ENCODE data around the gene TNS3.

TNS3 gene

DNA sequence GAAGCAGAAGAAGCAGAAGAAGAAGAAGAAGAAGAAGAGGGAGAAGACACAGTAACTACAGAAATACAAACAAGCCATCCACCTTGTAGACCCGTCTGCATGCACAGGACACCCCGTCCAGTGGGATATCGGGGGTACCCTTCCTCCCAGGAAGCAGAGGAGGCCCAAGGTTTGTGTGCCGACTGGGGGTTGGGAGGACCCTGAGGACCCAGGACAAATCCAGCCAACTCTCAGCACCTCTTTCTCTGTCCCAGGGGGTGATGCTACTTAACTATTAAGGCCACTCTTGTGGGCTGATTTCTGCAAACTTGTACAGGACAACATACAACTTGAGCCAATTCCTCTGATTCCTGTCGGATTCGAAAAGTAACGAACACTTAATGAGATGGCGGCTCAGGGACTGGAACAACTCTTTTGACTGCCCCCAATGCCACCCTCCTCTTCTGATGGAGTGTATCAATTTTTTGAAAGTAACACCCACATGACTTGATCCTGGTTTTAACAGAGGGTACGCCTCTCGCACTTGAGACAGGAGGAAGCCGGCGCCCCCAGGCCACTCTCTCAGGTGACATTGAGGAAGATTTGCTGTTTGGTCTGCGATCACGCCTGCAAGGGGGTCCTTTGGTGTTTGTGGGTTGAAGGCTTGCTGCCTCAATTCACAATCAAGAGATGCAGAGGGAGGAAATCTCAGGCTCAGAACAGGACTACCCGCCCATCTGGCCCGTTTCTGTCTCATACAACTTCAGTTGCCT is 192.6 kb downstream of the TNS3 start:
- DNase-seq (ENCODE audit: low read depth, low spot score), result no peak
- no peak overlapping the region for H3K4me3 ChIP-seq (ENCODE audit: low read length)

GRCh38 chr7:47387506-47387905 is 194.4 kb downstream of the TNS3 start:
- no peak for DNase-seq (ENCODE audit: low read depth, low spot score)
- H3K4me3 ChIP-seq (ENCODE audit: low read length), result no peak overlapping the region

DNA sequence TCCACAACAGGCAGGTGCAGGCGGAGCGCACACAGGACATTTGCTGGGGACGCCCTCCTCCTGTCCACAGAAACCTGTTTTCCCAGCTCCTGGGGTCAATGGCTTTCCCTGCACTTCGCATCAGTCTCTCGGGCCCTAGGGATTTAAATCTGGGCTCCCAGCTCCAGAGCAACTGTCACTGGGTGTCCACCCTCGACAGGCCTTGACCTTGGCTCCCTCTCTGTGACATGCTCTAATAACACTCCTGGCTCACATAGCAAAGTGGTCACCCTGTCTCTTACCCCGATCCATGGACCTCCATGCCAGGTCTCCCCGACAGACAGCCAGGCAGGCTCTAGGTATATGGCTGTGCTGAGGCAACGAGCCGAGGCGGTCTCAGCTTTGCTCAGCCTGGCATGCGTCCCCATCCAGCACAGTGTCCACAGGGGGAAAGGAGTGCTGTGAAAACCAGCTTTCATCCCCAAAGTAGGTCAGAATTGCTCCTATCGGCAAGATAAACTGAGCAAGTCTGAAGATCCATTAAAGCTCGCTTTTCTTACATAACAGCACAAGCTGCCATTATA is 195.6 kb downstream of the TNS3 start:
- no peak overlapping the region for H3K4me3 ChIP-seq (ENCODE audit: low read length)
- DNase-seq (ENCODE audit: low read depth, low spot score), result no peak

DNA sequence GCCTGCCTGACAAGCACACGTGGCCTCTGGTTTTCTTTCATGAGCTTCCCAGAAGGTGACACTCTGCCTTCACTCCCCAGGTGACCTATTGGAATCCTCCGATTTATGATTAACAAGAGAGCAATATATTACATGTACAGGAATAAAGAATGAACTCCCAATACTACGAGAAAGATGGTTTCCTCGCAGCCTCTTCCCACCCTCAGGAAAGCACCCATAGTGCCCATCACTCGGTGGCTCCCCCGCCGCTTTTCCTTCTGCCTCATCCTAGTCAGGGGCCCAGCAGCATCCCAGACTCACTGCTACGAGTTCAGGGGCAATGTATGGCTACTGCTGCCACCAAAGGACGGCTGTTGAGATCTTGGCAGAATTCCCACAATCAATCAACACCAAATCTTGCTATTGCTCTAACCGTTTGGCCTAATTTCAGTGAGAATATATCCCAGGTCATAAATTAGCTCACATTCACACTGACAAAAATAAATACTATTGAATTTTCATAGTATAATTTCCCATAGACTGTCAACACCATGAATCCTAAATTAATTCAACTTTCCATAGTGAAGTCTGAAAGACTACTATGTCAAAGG is 196.3 kb downstream of the TNS3 start:
- DNase-seq (ENCODE audit: low read depth, low spot score), result no peak

DNA sequence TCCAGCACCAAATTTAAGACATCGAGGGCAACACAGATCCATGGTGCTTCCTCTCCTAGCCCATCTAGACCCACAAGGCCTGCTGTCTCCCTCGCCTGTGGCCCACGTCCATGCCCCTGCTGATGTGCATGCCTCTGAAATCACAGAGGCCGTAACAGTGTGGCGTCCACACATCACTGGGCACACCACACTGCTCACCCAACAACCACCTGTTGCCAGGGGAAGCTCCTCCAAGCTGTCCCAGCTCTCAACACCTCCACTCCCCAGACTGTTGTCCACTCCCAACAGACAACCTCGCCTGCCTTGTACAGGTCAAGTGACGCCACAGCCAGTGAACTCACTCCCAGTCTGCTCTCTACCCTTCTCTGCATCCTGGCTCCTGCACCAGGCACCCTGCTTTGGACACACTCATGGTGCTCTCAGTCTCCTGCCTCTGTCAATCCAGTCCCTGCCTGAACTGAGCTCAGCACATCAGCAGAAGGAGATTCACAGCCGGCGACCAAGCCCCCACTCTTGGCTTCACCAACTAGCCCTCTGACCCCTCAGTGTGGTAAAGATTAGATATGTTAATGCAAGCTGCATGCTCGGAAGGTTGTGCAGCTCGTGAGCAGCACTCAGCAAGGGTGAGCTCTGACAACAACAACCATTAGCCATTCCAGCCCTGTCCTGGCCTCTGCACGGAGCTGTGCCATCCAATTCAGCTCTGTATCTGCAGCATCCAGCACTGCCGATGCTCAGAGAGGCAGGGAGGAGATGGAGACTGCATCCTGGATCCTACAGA is 197.0 kb downstream of the TNS3 start:
- H3K4me3 ChIP-seq (ENCODE audit: low read length), result no peak overlapping the region
- DNase-seq (ENCODE audit: low read depth, low spot score), result no peak

More for the DNA sequence above, 196.3 kb downstream of the TNS3 start:
- H3K4me3 ChIP-seq (ENCODE audit: low read length), result no peak overlapping the region

GRCh38 chr7:47383696-47384445 is 198.0 kb downstream of the TNS3 start:
- no peak overlapping the region for H3K4me3 ChIP-seq (ENCODE audit: low read length)
- no peak for DNase-seq (ENCODE audit: low read depth, low spot score)

DNA sequence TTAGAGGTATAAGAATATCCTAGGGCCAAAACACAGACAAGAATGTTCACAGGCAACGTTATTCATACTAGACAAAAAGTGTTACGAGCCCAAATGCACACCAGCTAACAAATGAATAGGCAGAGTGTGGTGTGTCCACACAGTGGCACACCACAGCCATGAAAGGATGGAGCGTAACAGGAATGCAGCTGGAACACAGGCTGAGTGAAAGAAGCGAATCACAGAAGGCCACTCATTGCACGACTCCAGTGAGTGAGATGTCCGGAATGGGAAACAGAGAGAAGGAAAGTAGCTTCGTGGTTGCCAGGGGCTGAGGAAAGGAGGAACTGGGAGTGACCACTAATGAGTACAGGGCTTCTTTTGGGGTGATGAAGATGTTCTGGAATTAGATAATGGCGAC is 198.8 kb downstream of the TNS3 start:
- H3K4me3 ChIP-seq (ENCODE audit: low read length), result no peak overlapping the region
- no peak for DNase-seq (ENCODE audit: low read depth, low spot score)

DNA sequence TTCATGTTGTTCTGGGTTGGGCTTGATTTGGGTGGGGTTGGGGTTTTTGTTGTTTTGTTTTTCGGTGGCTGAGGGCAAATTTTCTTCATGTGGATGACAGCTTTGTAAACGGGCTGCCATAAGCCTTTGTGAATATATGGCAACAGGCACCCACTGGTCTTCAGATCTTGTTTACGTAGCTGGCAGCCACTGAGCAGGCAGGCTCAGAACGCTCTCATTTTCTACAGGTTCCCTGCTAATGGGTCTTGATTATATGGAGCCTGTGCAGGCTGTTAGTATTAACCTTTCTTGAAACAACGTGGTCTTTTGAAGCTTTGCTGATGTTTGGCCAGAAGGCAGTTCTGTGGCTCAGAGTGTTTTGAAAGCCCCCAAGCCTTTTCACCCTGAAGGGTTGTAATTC is 199.7 kb downstream of the TNS3 start:
- no peak overlapping the region for H3K4me3 ChIP-seq (ENCODE audit: low read length)
- no peak for DNase-seq (ENCODE audit: low read depth, low spot score)

DNA sequence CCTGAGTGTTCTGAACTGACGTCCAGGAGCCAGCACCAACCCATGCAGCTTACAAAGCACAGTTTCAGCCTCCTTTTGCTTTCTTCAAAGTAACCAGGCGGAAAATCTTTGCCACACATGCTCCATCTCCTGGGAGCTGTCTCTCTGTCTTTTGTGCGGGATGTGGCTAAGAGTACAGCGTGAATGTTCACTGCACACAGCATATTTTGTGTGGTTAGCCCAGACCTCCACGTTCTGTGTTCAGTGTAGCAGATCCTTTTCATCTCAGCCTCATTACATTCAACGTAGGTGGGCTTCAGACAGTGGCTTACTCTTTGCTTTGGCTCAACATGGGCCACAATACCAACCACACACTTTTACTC is 200.8 kb downstream of the TNS3 start:
- peak; percentile 29 for DNase-seq (ENCODE audit: low read depth, low spot score)
- H3K4me3 ChIP-seq (ENCODE audit: low read length), result no peak overlapping the region

GRCh38 chr7:47380325-47381133 is 201.4 kb downstream of the TNS3 start:
- no peak for DNase-seq (ENCODE audit: low read depth, low spot score)
- no peak overlapping the region for H3K4me3 ChIP-seq (ENCODE audit: low read length)

DNA sequence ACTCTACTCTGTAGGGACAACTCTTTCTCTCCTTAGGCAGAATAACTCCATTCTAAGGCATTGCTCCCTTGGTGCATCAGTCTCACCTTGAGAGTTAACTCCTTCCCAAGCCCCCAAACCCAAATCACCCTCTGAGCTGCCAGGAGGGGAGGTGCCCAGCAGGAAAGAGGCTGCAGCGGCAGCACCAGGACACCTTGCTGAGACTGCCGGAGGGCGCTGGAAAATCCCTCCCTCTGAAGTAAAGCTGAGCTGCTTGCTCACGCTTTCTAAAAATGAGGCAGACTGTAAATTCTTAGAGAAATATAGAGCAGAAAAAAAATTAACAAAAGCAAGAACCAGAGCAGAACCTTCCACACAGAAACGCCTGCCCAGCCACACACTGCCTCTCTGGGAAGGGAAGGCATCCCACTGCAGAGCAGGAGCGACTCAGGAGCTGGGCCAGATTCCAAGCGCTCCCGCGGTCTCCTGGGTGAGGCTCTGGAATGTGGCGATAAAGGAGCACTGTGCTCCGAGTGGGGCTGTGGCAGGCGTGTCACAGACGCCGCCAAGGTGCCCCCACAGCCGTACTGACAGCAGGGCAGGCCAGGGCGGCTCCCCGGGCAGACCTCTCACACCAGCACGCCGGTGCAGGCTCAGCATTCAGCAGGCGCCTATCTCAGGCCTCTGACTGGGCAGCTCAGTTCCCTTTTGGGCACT is 202.1 kb downstream of the TNS3 start:
- DNase-seq (ENCODE audit: low read depth, low spot score), result no peak

DNA sequence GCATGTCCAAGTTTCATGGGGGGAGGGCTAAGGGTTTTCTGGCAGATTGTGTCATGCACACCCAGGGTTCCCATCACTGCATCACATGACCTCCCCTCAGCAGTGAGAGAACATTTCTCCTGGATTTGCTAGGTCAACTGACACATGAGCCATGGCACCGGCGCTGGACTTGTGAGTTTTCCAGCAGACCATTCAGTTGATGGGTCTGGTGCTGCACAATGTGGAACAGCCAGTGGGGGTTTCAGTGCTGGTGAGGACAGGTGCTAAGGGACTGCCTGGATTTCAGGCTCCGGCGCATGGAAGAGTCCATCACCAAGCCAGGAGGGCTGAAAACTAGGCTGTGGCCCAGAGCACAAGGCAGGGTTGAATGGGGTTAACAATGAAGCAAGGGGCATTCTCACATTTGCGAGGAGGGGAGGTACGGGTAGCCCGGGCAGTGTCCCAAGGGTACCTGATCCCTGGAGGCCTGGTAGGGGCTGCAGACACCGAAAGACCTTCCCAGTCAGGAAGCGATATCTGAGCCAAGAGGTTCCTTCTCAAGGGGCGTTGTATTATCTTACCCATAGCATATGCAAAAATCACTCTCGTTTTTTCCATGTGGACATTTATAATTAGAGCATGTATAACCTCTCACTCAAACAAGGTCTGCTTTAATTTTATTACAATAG is 203.0 kb downstream of the TNS3 start:
- H3K4me3 ChIP-seq (ENCODE audit: low read length), result no peak overlapping the region
- DNase-seq (ENCODE audit: low read depth, low spot score), result no peak

More for the DNA sequence above, 202.1 kb downstream of the TNS3 start:
- H3K4me3 ChIP-seq (ENCODE audit: low read length), result no peak overlapping the region

GRCh38 chr7:47377741-47378140 is 204.2 kb downstream of the TNS3 start:
- H3K4me3 ChIP-seq (ENCODE audit: low read length), result no peak overlapping the region
- DNase-seq (ENCODE audit: low read depth, low spot score), result no peak

- DNase-seq (ENCODE audit: low read depth, low spot score), result no peak
- H3K4me3 ChIP-seq (ENCODE audit: low read length), result no peak overlapping the region
Observed at GRCh38 chr7:47376991-47377616, 204.8 kb downstream of the TNS3 start.

DNA sequence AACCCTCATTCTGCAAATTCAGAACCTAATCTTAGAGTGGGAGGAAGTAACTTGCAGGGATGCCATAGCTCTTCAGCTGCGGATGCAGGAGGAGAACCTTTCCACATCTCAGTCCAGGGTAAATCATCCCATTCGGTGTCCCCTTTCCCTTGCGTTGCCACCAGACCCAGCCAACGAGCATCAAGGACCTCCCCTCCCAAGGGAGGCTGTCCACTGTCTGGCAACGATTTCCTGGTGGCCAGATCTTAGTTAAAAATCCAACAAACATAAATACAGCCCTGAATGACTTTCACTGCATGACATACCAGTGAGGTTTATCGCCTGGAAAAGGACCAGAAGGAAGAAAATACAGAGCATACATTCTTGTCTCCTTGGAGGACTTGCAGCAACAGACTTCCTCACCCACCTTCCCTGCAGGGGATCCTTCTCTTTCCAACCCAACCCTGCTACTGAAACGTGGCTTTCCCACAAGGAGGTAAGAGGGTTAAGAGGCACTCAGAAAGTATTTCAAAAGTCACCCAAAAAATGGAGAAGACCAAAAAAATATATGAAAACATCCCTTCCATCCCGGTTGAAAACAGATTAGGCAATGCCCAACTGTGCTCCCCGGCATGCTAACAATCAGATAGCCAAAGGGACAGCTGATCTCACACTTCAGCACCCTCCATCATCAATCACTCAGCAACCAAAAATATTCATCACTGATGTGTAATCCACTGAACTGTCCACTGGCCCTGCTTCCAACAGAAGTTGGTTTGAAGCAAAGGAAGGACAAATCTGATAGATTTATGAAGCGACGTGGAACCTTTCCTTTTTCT is 206.6 kb downstream of the TNS3 start:
- H3K4me3 ChIP-seq (ENCODE audit: low read length), result no peak overlapping the region
- no peak for DNase-seq (ENCODE audit: low read depth, low spot score)

- no peak overlapping the region for H3K4me3 ChIP-seq (ENCODE audit: low read length)
- DNase-seq (ENCODE audit: low read depth, low spot score), result no peak
Observed at GRCh38 chr7:47374538-47374937, 207.4 kb downstream of the TNS3 start.
